Lung (tissue), 12 donors: ENCODE measurements around the gene ELL. TPM values are rescaled to one million over a fixed set of nuclear protein-coding genes. Genes with fewer than 3 reads are reported as not detected.

Experiments
- ATAC-seq: fragments of 200-7000 bp; cut with Tn5 transposase; one replicate; pipeline ENCODE4 v1.9.1; 2020; ENCODE audit warnings: moderate number of reproducible peaks; ENCODE audit not compliant: insufficient read depth, low FRiP score
- DNase-seq, 3 donors: peaks; one replicate each; pipeline ENCODE4 v3.0.0-alpha.2; 2013 to 2017
- H3K27ac ChIP-seq, 2 donors: one replicate each; pipeline ENCODE4 v1.5.1; 2013; ENCODE audit warnings: mild to moderate bottlenecking in 2 of 2, moderate library complexity in 2 of 2, control low read depth in 1 of 2, inconsistent platforms in 1 of 2, low read depth in 1 of 2, low read length in 1 of 2
- H3K27me3 ChIP-seq, 3 donors: one replicate each; pipeline ENCODE4 v1.5.1; 2013; ENCODE audit warnings: low read length in 2 of 3; ENCODE audit not compliant: control insufficient read depth in 3 of 3, insufficient read depth in 3 of 3
- H3K36me3 ChIP-seq, 4 donors: one replicate each; pipeline ENCODE4 v1.5.1; 2013; ENCODE audit warnings: low read length in 4 of 4, mild to moderate bottlenecking in 1 of 4, moderate library complexity in 1 of 4; ENCODE audit not compliant: control insufficient read depth in 4 of 4, insufficient read depth in 4 of 4
- H3K4me1 ChIP-seq, 5 donors: one replicate each; pipeline ENCODE4 v1.5.1; 2013; ENCODE audit warnings: low read length in 5 of 5, mild to moderate bottlenecking in 2 of 5, moderate library complexity in 1 of 5; ENCODE audit not compliant: control insufficient read depth in 5 of 5, insufficient read depth in 5 of 5
- H3K4me3 ChIP-seq: one replicate; pipeline ENCODE4 v1.5.1; 2013; ENCODE audit warnings: mild to moderate bottlenecking, control low read depth, moderate library complexity
- H3K9ac ChIP-seq, 2 donors: one replicate each; pipeline ENCODE4 v1.5.1; 2013; ENCODE audit warnings: low read length in 2 of 2, control low read depth in 1 of 2; ENCODE audit not compliant: insufficient read depth in 1 of 2
- H3K9me3 ChIP-seq, 4 donors: one replicate each; pipeline ENCODE4 v1.5.1; 2013; ENCODE audit warnings: low read length in 3 of 4, mild to moderate bottlenecking in 1 of 4, moderate library complexity in 1 of 4; ENCODE audit not compliant: control insufficient read depth in 4 of 4, insufficient read depth in 3 of 4
- WGBS, 2 donors: extraction: QIAGEN DNeasy Blood & Tissue Kit; methylation state at CpG; one replicate each; pipeline ENCODE4 v1.1.7; 2013; 5-methylcytosine and 5-hydroxymethylcytosine counted together
- polyA plus RNA-seq, 2 donors: library from polyadenylated mRNA; stranded (reverse); fragments of 200-250 nt; gene quantifications; one replicate each; pipeline ENCODE4 v1.2.1, GENCODE V29; 2013
- total RNA-seq, 2 donors: library from RNA; depleted of rRNA in 1 of 2; stranded (reverse); fragments of >200 nt in 1 of 2; gene quantifications; one replicate each; pipeline ENCODE4 v1.2.1, GENCODE V29; 2014 to 2021
- TF ChIP-seq, protein P1 (sequence below): IDR thresholded peaks from 2 replicates; pipeline ENCODE4 v1.5.1; 2012; ENCODE audit warnings: mild to moderate bottlenecking; ENCODE audit errors: control extremely low read depth, extremely low read depth
- donor health status: control.
- donor health status: control.
- donor health status: Bipolar disorder and iron deficiency.
- donor health status: healthy.
- donor health status: DM: yes; HTN: yes; CAD: no.

The ELL gene
- total and polyA plus RNA-seq, 4 donors: 9.3 to 26.8 (median 20.7) TPM

DNA sequence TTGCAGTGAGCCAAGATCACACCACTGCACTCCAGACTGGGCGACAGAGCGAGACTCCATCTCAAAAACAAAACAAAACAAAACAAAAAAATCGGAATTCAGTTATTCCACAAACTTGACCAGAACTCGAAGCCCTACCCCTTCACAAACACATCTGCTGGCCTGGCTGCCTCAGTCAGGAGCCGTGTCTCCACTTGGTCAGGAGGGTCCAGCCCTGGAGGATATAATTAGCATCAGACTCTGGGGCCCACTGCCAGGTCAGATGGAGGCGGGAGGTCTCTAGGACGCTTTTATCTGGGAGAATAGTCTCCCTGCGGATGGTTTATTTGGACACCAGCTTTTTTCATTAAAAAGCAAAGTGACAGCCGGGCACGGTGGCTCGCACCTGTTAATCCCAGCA is 8.0 kb downstream of the ELL start:
- no peak overlapping the region for H3K9ac ChIP-seq
- no peaks in the 10 kb centered on the region for H3K27me3 ChIP-seq
- no peak for DNase-seq
- TF ChIP-seq, protein P1, sequence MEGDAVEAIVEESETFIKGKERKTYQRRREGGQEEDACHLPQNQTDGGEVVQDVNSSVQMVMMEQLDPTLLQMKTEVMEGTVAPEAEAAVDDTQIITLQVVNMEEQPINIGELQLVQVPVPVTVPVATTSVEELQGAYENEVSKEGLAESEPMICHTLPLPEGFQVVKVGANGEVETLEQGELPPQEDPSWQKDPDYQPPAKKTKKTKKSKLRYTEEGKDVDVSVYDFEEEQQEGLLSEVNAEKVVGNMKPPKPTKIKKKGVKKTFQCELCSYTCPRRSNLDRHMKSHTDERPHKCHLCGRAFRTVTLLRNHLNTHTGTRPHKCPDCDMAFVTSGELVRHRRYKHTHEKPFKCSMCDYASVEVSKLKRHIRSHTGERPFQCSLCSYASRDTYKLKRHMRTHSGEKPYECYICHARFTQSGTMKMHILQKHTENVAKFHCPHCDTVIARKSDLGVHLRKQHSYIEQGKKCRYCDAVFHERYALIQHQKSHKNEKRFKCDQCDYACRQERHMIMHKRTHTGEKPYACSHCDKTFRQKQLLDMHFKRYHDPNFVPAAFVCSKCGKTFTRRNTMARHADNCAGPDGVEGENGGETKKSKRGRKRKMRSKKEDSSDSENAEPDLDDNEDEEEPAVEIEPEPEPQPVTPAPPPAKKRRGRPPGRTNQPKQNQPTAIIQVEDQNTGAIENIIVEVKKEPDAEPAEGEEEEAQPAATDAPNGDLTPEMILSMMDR: no peak
- no peak overlapping the region for H3K4me3 ChIP-seq
- no peak overlapping the region for H3K27ac ChIP-seq
- peaks cover 3 to 30% (median 15%) of the 10 kb centered on the region in 5 donors for H3K4me1 ChIP-seq
- H3K36me3 ChIP-seq: no peaks in the 10 kb centered on the region
- no peaks in the 10 kb centered on the region for H3K9me3 ChIP-seq
- WGBS, 2 donors: 79 to 82% methylated on average over 11 of the region's 11 CpGs
- ATAC-seq: no peak

DNA sequence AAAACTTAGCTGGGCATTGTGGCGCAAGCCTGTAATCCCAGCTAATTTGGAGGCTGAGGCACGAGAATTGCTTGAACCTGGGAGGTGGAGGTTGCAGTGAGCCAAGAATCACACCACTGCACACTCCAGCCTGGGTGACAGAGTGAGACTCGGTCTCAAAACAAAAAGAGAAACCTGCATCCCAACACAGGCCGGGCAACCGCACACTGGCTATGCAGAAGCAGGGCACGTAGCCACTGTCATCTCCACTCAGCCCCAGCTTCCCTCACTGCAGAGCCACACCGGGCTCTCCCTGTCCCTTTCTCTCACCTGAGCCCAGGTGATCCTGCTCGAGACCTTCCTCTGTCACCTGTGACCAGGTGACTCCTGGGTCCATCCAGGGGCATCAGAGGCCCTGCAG is 11.7 kb downstream of the ELL start:
- no peaks in the 10 kb centered on the region for H3K27me3 ChIP-seq
- H3K4me3 ChIP-seq: no peak overlapping the region
- H3K36me3 ChIP-seq: no peaks in the 10 kb centered on the region
- 92 to 95% methylated on average over 8 of the region's 8 CpGs for WGBS, 2 donors
- H3K27ac ChIP-seq: no peak overlapping the region
- TF ChIP-seq, protein P1: no peak
- no peak overlapping the region for H3K9ac ChIP-seq
- peaks cover 1 to 45% (median 18%) of the 10 kb centered on the region in 5 donors for H3K4me1 ChIP-seq
- no peak for ATAC-seq
- DNase-seq: no peak
- no peaks in the 10 kb centered on the region for H3K9me3 ChIP-seq

DNA sequence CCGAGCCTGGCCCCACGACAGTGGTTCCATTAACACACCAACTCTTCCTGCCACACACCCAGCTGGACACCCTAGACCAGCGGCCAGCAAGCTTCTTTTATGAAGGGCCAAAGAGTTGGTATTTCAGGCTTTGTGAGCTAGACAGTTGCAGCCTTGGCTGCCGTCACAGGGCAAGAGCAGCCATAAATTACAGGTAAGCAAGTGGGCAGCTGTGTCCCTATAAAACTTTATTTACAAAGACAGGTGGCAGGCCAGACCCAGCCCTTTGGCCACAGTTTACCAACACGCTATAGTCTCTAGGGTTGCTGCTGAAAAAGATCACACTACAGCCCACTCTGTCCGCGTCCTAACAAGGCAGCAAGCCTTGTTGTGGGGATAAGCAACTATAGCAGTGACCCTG is 13.3 kb downstream of the ELL start:
- Histone ChIP-seq H3K27me3 (no peaks in the 10 kb centered on the region), H3K36me3 (no peaks in the 10 kb centered on the region), H3K27ac (peak overlapping the region in 1 of 2 donors; percentile 13), H3K9me3 (no peaks in the 10 kb centered on the region), H3K9ac (no peak overlapping the region), H3K4me1 (peaks cover 0 to 52% (median 20%) of the 10 kb centered on the region in 5 donors), H3K4me3 (no peak overlapping the region)
- TF ChIP-seq, protein P1: no peak
- ATAC-seq (no peak), DNase-seq (no peak)
- WGBS, 2 donors: 80 to 96% methylated on average over 7 of the region's 7 CpGs

DNA sequence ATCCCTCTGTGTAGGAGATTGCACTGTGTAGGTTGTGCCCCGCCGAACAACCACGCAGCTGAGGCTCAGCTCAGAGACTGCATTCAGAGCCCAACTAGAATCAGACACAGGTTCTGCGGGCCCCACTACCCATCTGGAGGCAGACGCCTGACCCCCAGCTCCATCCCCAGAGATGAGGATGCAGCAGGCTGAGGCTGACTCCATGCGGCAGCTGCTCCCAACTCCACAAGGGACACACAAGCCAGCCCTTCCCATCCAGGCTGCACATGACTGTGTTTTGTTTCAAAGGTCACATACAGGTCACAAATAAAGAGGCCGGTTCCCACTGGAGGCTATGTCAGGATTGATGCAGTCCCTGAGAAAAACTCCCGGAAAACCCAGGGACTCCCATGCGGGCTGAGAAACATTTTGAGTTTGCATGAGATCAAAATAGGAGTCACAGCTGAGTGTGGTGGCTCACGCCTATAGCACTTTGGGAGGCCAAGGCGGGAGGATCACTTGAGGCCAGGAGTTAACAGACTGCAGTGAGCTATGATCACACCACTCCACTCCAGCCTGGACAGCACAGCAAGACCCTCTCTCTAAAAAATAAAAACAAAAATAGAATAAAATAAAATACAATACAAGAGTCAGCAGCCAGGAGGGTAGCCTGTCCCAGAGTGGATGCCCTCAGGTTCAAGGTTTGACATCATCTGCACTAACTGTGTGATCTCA is 14.0 kb downstream of the ELL start:
- TF ChIP-seq, protein P1: no peak
- peaks cover 5 to 57% (median 20%) of the 10 kb centered on the region in 5 donors for H3K4me1 ChIP-seq
- ATAC-seq (no peak), DNase-seq (peak in 2 of 3 donors; percentile 40 to 56)
- no peaks in the 10 kb centered on the region for H3K9me3 ChIP-seq
- peak overlapping the region; percentile 48 to 60 for H3K27ac ChIP-seq
- H3K27me3 ChIP-seq: no peaks in the 10 kb centered on the region
- H3K4me3 ChIP-seq: no peak overlapping the region
- 73% methylated on average over 11 of the region's 11 CpGs for WGBS, 2 donors
- no peaks in the 10 kb centered on the region for H3K36me3 ChIP-seq
- H3K9ac ChIP-seq: no peak overlapping the region
